H7 (cell line): Measurements from ENCODE around the gene NFATC2. TPM values are rescaled to one million over a fixed set of nuclear protein-coding genes. Genes with fewer than 3 reads are reported as not detected.

Source experiments
- DNase-seq: peaks from one replicate; pipeline ENCODE4 v3.0.0; 2012
- H3K27me3 ChIP-seq: 2 replicates; pipeline ENCODE4 v1.6.0; 2011; ENCODE audit warnings: mild to moderate bottlenecking, low read length; ENCODE audit not compliant: control insufficient read depth, insufficient read depth
- H3K36me3 ChIP-seq: replicated peaks from 2 replicates; pipeline ENCODE4 v1.5.1; 2011; ENCODE audit warnings: low read length; ENCODE audit not compliant: control insufficient read depth, insufficient read depth
- H3K4me3 ChIP-seq: 2 replicates; pipeline ENCODE4 v1.5.1; 2011; ENCODE audit warnings: low read depth, mild to moderate bottlenecking, control low read depth, low read length, moderate library complexity; ENCODE audit not compliant: insufficient read depth
- total RNA-seq: library from RNA; depleted of rRNA; stranded (reverse); fragments of >200 nt; shearing (Covaris generic); gene quantifications from 2 replicates; pipeline ENCODE4 v1.2.3, GENCODE V29; 2014

NFATC2 gene
- total RNA-seq, 1 experiment from 2014 or later: 0.28 TPM

- no peak for DNase-seq
- no peaks in the 10 kb centered on the region for H3K27me3 ChIP-seq
- H3K36me3 ChIP-seq: no peaks in the 10 kb centered on the region
- H3K4me3 ChIP-seq: no peak overlapping the region
Observed at GRCh38 chr20:51447765-51448148, 94.8 kb downstream of the NFATC2 start.

GRCh38 chr20:51447097-51447764, 95.3 kb downstream of the NFATC2 start:
- Histone ChIP-seq H3K4me3 (no peak overlapping the region), H3K36me3 (no peaks in the 10 kb centered on the region), H3K27me3 (no peaks in the 10 kb centered on the region)
- no peak for DNase-seq

- Histone ChIP-seq H3K4me3 (no peak overlapping the region), H3K36me3 (no peaks in the 10 kb centered on the region), H3K27me3 (no peaks in the 10 kb centered on the region)
- DNase-seq: no peak
Observed at GRCh38 chr20:51446656-51447055, 95.9 kb downstream of the NFATC2 start.

DNA sequence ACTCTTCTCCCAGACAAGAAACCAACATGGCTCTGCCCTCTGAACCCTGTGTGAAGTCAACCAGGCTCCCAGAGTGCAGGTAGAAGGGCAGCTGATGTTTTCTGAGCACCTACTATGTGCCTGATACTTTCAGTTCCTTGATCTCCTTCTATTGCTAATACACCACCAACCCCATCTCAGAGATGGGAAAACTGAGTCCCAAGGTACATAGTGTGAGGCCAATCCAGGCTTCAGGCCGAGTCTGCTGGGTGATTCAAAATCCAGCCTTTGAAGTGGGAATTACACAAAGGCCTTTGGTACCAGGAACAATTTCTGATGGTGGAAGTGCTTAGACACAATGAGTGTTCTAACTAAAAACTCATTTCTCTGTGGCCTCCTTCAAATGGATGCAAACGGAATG, 96.3 kb downstream of the NFATC2 start:
- DNase-seq: no peak
- H3K4me3 ChIP-seq: no peak overlapping the region
- no peaks in the 10 kb centered on the region for H3K36me3 ChIP-seq
- no peaks in the 10 kb centered on the region for H3K27me3 ChIP-seq

GRCh38 chr20:51445591-51445990, 96.9 kb downstream of the NFATC2 start:
- Histone ChIP-seq H3K27me3 (no peaks in the 10 kb centered on the region), H3K36me3 (no peaks in the 10 kb centered on the region), H3K4me3 (no peak overlapping the region)
- no peak for DNase-seq

DNA sequence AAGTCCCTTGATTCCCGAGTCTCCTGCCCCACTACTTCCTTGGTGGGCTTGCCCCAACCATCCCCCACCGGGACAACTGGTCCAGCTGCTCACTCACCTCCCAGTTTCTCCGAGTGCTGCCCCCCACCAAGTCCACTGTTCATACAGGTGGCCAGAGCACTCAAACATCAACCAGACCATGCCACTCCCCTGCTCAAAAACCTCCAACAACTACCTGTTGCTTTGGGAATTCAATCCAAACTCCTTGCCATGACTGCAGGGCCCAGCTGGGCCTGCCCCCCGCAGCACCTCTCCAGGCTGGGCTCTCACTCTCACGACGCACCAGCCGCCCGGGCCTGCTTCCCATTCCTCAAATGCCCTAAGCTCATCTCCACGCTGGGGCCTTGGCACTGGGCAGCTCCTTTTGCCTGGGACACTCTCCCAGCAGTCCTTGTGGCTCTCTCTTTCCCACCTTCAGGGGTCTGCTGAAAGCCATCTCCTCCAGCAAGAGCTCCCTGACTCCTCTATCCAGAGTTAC, 97.5 kb downstream of the NFATC2 start:
- Histone ChIP-seq H3K27me3 (no peaks in the 10 kb centered on the region), H3K4me3 (no peak overlapping the region), H3K36me3 (no peaks in the 10 kb centered on the region)
- no peak for DNase-seq

DNA sequence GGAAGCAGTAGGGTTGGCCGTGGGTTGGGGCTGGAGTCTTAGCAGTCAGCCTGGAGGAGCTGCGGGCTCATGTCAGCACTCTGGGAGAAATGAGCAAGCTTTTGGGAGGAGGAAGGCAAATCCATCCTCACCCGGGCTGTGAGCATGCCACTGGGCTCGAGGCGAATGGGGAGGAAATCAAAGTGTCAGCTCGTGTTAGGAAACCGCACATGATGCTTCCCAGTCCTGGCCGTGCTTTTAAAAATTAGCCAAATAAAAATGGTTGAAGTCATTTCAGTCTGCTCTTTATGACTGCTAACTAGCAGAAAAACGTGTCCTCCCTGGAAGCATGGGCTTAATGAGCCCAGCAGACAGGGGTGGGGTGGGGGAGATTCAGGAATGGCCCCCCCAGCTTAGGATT, 98.1 kb downstream of the NFATC2 start:
- H3K27me3 ChIP-seq: no peaks in the 10 kb centered on the region
- DNase-seq: no peak
- no peak overlapping the region for H3K4me3 ChIP-seq
- no peaks in the 10 kb centered on the region for H3K36me3 ChIP-seq

GRCh38 chr20:51442602-51443001, 99.9 kb downstream of the NFATC2 start:
- DNase-seq: no peak
- Histone ChIP-seq H3K36me3 (no peaks in the 10 kb centered on the region), H3K4me3 (no peak overlapping the region), H3K27me3 (no peaks in the 10 kb centered on the region)

- H3K36me3 ChIP-seq: no peaks in the 10 kb centered on the region
- no peak for DNase-seq
- no peak overlapping the region for H3K4me3 ChIP-seq
- no peaks in the 10 kb centered on the region for H3K27me3 ChIP-seq
Observed at GRCh38 chr20:51440589-51440988, 101.9 kb downstream of the NFATC2 start.

DNA sequence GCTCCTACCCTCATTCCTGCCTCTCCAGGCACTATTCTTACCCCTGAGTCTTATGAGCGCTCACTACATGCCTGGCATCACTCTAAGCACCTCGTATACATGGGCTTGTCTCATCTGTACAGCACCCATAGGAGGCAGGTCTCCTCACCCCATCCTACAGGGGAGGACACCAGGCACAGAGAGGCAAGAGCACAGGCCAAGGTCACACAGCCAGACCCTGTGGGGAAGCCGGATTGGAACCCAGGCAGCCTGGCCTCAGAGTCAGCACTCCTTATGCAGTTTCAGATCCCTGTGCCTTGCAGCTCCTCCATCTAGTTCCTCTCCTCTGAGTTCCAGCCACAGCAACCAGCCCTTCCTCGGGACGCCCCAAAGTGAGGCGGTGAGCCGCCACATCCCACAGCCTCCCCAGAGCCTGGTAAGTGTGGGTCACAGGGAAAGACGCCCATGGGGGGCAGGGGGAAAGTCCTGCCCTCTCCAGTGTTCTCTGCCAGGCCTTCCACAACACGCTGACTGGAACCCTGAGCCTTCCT, 103.3 kb downstream of the NFATC2 start:
- no peaks in the 10 kb centered on the region for H3K36me3 ChIP-seq
- DNase-seq: no peak
- no peak overlapping the region for H3K4me3 ChIP-seq
- no peaks in the 10 kb centered on the region for H3K27me3 ChIP-seq

DNA sequence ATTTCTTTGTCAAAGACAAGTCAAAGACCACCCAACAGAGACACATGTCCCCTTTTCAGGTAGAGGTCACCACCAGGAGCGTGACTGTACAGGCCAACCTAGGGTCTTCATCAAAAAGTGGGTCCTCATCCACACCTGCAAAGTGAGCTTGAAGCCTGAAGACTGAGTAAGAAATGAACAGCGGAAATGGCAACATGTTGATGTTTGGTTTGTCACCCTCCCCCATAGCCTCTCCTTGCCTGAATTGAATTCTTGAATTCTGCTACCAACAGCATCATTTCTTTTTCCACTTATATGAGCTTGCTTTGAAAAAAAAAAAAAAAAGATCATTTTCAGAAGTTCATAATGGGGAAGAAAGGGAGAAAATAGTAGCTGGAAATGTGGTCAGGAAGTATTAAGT, 104.4 kb downstream of the NFATC2 start:
- Histone ChIP-seq H3K4me3 (no peak overlapping the region), H3K27me3 (no peaks in the 10 kb centered on the region), H3K36me3 (no peaks in the 10 kb centered on the region)
- no peak for DNase-seq

DNA sequence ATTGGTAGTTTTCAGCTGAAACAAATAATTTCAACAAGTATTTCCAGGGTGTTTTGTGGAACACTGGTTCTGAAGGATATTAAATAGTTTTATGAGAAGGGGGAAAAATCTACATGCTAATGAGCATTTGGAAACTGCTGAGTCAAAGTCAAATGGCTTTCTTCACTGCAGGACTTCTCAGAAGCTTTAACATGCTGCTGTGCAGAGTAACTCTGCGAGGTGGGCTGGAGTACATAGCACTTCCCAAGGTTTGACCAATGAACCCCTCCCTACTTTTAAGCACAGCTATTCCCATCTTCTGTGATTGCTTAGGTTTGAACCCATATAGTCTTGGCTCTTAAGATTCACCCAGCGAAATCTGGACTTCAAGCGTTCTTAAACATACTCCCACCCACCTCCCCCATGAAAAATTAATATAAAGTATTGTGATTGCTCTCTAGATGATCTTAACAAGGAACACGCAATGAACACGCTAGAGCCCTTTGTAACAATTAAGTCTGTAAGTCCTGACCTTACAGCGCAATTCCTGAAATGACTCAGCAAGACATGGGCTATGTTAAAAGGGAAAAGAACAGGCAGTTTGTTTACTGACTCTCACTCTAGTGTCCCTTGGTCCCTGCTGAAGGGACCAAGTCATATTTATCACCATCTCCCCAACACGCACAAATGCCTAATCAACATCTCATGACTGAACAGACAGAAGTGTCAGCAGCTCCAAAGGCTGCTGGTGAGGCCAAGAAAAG, 105.2 kb downstream of the NFATC2 start:
- H3K4me3 ChIP-seq: no peak overlapping the region
- no peaks in the 10 kb centered on the region for H3K36me3 ChIP-seq
- no peak for DNase-seq
- H3K27me3 ChIP-seq: no peaks in the 10 kb centered on the region

DNA sequence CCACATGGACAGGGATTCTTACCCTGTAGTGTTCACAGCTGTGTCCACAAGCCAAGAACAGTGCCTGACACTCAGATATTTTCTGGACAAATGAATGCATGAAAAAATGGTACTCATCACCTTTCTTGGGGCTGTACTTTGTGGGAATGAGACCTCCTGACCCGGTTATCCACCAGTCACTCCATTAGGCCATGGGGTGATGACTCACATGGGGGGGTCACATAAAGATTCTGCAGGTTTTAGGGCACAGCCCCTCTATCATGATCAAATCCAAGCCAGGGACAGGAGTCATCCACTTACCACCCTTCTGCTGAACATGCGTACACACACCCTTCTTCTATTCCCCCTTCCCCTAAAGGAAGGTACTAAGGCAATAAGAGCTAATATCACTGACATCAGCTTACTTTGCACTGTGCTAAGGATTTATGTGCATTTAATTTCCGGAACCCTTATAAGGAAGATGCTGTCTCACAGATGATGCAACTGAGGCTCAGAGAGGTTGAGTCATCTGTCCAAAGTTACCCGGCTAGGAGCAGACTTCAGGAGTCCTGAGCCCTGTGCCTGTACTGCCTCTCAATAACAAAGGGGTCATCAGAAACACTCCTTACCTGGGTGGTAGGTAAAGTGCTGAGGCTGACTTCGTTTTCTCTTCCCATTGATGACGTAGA, 107.8 kb downstream of the NFATC2 start:
- H3K36me3 ChIP-seq: no peaks in the 10 kb centered on the region
- no peaks in the 10 kb centered on the region for H3K27me3 ChIP-seq
- DNase-seq: no peak
- H3K4me3 ChIP-seq: no peak overlapping the region

- Histone ChIP-seq H3K27me3 (no peaks in the 10 kb centered on the region), H3K4me3 (no peak overlapping the region), H3K36me3 (no peaks in the 10 kb centered on the region)
- no peak for DNase-seq
Observed at GRCh38 chr20:51434026-51434425, 108.5 kb downstream of the NFATC2 start.

DNA sequence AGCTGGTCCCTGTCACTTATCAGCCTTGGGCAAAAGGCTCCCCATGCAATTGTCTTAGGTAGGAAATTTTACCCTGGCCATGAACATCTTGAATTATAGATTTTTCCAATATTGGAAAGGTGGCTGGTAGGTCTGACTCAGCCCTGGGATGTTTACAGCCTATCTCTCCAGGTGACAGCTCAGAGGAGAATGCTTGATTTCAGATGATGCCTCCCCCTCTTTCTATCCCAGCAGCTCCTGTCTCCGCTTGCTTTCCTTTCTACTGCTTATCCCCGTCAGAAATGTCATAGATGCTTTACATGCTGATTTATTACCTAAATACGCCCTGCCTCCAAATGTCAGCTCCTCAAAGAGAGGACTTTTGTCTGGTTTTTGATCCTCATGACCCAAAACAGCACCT, 109.6 kb downstream of the NFATC2 start:
- peaks cover 1% of the 10 kb centered on the region; the same call in 1 of the 2 replicates for H3K27me3 ChIP-seq
- no peak for DNase-seq
- no peak overlapping the region for H3K4me3 ChIP-seq
- no peaks in the 10 kb centered on the region for H3K36me3 ChIP-seq
